Activated CD8-positive, alpha-beta memory T cell treated with anti-CD3 and anti-CD28 coated beads for 1 hour (primary cell): ENCODE data around the gene SLC45A3.
A peak's percentile ranks its signal among the peaks of the same experiment; 100 is the strongest.
"Not testable (repeated sequence)": the region's sequence is repeated elsewhere in the genome, so short reads cannot be mapped to it uniquely, and the experiment has no call there.

Source experiments
- DNase-seq, 2 donors: peaks; one replicate each; pipeline ENCODE4 v3.0.0-alpha.2; 2020; ENCODE audit warnings: low read depth in 1 of 2; ENCODE audit errors: extremely low read depth in 1 of 2

SLC45A3 gene

GRCh38 chr1:205680073-205680851, at the start of gene SLC45A3:
SLC45A3 (minus strand) TSS chr1:205680509; CDS start chr1:205664656, 15,853 bp downstream.
- DNase-seq, result peak in 1 of 2 donors; percentile 25

GRCh38 chr1:205726619-205727125, 46.4 kb upstream of the SLC45A3 start:
- DNase-seq, result no peak

GRCh38 chr1:205725514-205725913, 45.2 kb upstream of the SLC45A3 start:
- no peak for DNase-seq

- not testable (repeated sequence) for DNase-seq
Measured at GRCh38 chr1:205720740-205721139, 40.4 kb upstream of the SLC45A3 start.

- DNase-seq, result no peak
Measured at GRCh38 chr1:205719762-205720161, 39.5 kb upstream of the SLC45A3 start.

- no peak for DNase-seq
Measured at GRCh38 chr1:205719015-205719414, 38.7 kb upstream of the SLC45A3 start.

- no peak for DNase-seq
Measured at GRCh38 chr1:205716371-205717132, 36.2 kb upstream of the SLC45A3 start.

- DNase-seq, result no peak
Measured at GRCh38 chr1:205715628-205716027, 35.3 kb upstream of the SLC45A3 start.

GRCh38 chr1:205714906-205715246, 34.6 kb upstream of the SLC45A3 start:
- no peak for DNase-seq

- no peak for DNase-seq
Measured at GRCh38 chr1:205714190-205714905, 34.0 kb upstream of the SLC45A3 start.

- peak; percentile 22 to 48 for DNase-seq
Measured at GRCh38 chr1:205711105-205712048, 31.1 kb upstream of the SLC45A3 start.

GRCh38 chr1:205710201-205711062, 30.1 kb upstream of the SLC45A3 start:
- DNase-seq, result no peak

GRCh38 chr1:205709640-205710039, 29.3 kb upstream of the SLC45A3 start:
- no peak for DNase-seq

GRCh38 chr1:205709059-205709398, 28.7 kb upstream of the SLC45A3 start:
- no peak for DNase-seq

GRCh38 chr1:205706601-205707502, 26.5 kb upstream of the SLC45A3 start:
- no peak for DNase-seq

GRCh38 chr1:205704903-205705302, 24.6 kb upstream of the SLC45A3 start:
- no peak for DNase-seq

- DNase-seq, result no peak
Measured at GRCh38 chr1:205703072-205703471, 22.8 kb upstream of the SLC45A3 start.

- DNase-seq, result no peak
Measured at GRCh38 chr1:205701891-205702290, 21.6 kb upstream of the SLC45A3 start.
